Activated naive CD8-positive, alpha-beta T cell treated with anti-CD3 and anti-CD28 coated beads, Interleukin-2, amount 50 U/mL, for 24 hours (primary cell): Measurements from ENCODE around the gene LCORL.

Source experiments
- ATAC-seq: fragments of 150-1000 bp; cut with Tn5 transposase; one replicate; pipeline ENCODE4 v1.10.0; 2021
- DNase-seq: peaks from one replicate; pipeline ENCODE4 v3.0.0; 2021
- H3K27ac Mint-ChIP-seq: one replicate; pipeline ENCODE4 v1.8.0; 2021; ENCODE audit warnings: mild to moderate bottlenecking, mixed read lengths
- H3K27me3 Mint-ChIP-seq: one replicate; pipeline ENCODE4 v1.8.0; 2021; ENCODE audit warnings: mixed read lengths
- H3K36me3 Mint-ChIP-seq: one replicate; pipeline ENCODE4 v1.8.0; 2021; ENCODE audit warnings: low read depth, mixed read lengths
- H3K4me1 Mint-ChIP-seq: one replicate; pipeline ENCODE4 v1.8.0; 2021; ENCODE audit warnings: mixed read lengths
- H3K4me3 Mint-ChIP-seq: one replicate; pipeline ENCODE4 v1.8.0; 2021; ENCODE audit warnings: mild to moderate bottlenecking, moderate library complexity, mixed read lengths
- H3K9me3 Mint-ChIP-seq: one replicate; pipeline ENCODE4 v1.8.0; 2021; ENCODE audit warnings: mixed read lengths

The LCORL gene

DNA sequence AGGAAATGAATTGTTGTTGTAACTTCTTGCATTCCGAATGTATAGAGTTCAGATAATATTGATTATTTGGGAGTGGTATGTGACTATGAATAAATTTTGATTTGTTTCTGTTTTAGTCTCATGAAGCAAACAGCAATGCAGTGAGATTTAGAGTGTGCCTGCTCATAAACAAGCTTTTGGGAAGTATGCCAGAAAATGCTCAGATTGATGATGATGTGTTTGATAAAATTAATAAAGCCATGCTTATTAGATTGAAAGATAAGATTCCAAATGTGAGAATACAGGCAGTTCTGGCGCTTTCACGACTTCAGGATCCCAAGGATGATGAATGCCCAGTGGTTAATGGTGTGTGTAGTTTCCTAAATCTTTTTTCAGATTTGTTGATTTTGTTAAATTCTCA is 208.8 kb downstream of the LCORL start:
- peaks cover 61% of the 10 kb centered on the region for H3K36me3 Mint-ChIP-seq
- peaks cover 35% of the 10 kb centered on the region for H3K4me1 Mint-ChIP-seq

GRCh38 chr4:17812125-17812524 is 209.4 kb downstream of the LCORL start:
- Mint-ChIP-seq H3K36me3 (peaks cover 60% of the 10 kb centered on the region), H3K27ac (peak overlapping the region; percentile 74), H3K27me3 (peaks cover 2% of the 10 kb centered on the region), H3K4me1 (peaks cover 37% of the 10 kb centered on the region), H3K4me3 (peak overlapping the region; percentile 95), H3K9me3 (no peaks in the 10 kb centered on the region)
- no peak for ATAC-seq
- no peak for DNase-seq

More for the DNA sequence above, 208.8 kb downstream of the LCORL start:
- no peak for ATAC-seq
- no peak for DNase-seq
- Mint-ChIP-seq H3K27me3 (peaks cover 2% of the 10 kb centered on the region), H3K9me3 (no peaks in the 10 kb centered on the region), H3K4me3 (peak overlapping the region; percentile 95), H3K27ac (no peak overlapping the region)

GRCh38 chr4:17811078-17811603 is 210.4 kb downstream of the LCORL start:
- Mint-ChIP-seq H3K9me3 (no peaks in the 10 kb centered on the region), H3K4me3 (peak overlapping the region; percentile 95), H3K4me1 (peaks cover 46% of the 10 kb centered on the region), H3K27me3 (peaks cover 2% of the 10 kb centered on the region), H3K27ac (peak overlapping the region; percentile 98), H3K36me3 (peaks cover 53% of the 10 kb centered on the region)
- ATAC-seq = peak; percentile 29
- peak; percentile 36 for DNase-seq

GRCh38 chr4:17810260-17811077 is 211.1 kb downstream of the LCORL start, which contains the start of the genes DCAF16 and NCAPG:
TSS of gene DCAF16 (minus strand) at chr4:17810757. CDS start at chr4:17804141, 6,616 bp downstream.
TSS of gene NCAPG (plus strand) at chr4:17810979. CDS start at chr4:17811078, 99 bp downstream.
- Mint-ChIP-seq H3K4me1 (peaks cover 52% of the 10 kb centered on the region), H3K4me3 (peak within 1 kb of the TSS; percentile 95), H3K9me3 (no peaks in the 10 kb centered on the region), H3K27me3 (peaks cover 2% of the 10 kb centered on the region), H3K36me3 (peaks cover 50% of the 10 kb centered on the region), H3K27ac (peak within 1 kb of the TSS; percentile 98)
- peak; percentile 99 for DNase-seq
- ATAC-seq = peak; percentile 92

DNA sequence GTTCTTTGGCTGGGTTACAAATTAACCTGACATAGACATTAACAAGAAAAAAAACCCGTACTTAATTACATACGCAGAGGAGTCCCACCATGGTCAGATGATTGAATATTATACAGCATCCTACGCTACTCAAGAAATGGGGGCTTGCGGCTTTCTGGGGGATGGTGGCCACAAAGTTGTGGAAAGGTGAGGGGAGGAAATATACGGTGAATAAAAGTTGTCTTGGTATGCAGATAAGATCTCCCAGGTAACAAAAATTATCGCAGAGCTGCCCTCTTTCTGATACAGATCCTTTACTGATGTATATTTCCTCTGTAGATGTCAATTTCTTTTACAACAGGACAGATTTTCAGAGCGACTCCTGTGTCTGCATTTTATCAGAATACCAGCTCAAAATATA is 211.9 kb downstream of the LCORL start:
- Mint-ChIP-seq H3K27ac (peak overlapping the region; percentile 98), H3K36me3 (peaks cover 44% of the 10 kb centered on the region), H3K27me3 (peaks cover 2% of the 10 kb centered on the region), H3K9me3 (no peaks in the 10 kb centered on the region), H3K4me1 (peaks cover 56% of the 10 kb centered on the region), H3K4me3 (peak overlapping the region; percentile 95)
- no peak for ATAC-seq
- DNase-seq = peak; percentile 16

DNA sequence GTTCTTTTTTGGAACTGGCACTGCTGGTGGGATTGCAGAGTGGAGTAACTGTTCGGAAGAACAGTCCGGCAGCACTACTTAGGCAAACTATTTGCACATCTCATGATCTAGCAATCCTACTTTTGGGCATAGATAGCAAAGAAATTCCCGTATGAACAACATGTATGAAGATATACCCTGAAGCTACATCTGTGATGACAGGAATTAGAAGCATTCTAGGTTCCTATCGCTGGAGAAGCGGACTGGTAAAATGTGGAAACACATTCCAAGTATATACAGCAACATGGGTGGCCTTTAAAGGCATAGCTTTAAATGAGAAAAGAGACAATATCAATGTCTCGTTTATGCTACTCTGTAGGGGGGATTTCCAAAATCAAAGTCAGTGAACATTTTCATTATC is 214.1 kb downstream of the LCORL start:
- DNase-seq (no peak), ATAC-seq (no peak)
- H3K36me3 Mint-ChIP-seq = peaks cover 52% of the 10 kb centered on the region
- peaks cover 2% of the 10 kb centered on the region for H3K27me3 Mint-ChIP-seq
- peak overlapping the region; percentile 95 for H3K4me3 Mint-ChIP-seq
- H3K27ac Mint-ChIP-seq = no peak overlapping the region
- H3K9me3 Mint-ChIP-seq = no peaks in the 10 kb centered on the region
- H3K4me1 Mint-ChIP-seq = peaks cover 51% of the 10 kb centered on the region

DNA sequence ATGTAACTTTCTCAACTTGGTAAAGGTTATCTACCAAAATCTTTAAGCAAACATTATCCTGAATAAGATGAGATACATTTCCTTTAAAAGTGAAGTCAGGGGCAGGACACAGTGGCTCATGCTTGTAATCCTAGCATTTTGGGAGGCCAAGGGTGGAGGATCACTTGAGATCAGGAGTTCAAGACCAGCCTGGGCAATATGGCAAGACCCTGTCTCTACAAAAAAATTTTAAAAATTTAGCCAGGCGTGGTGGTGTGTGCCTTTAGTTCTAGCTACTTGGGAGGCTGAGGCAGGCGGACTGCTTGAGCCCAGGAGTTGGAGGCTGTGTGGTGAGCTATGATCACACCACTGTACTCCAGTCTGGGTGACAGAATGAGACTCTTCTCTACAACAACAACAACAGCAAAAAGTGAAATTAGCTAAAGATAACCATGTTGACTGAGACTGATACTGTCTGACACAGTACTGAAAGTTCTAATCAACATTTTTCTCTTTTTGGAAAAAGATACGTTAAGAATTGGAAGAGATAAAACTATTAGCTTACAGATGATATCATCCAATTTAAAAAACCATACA is 215.9 kb downstream of the LCORL start:
- no peak for ATAC-seq
- H3K9me3 Mint-ChIP-seq = no peaks in the 10 kb centered on the region
- H3K27ac Mint-ChIP-seq = peak overlapping the region; percentile 39
- H3K27me3 Mint-ChIP-seq = peaks cover 2% of the 10 kb centered on the region
- H3K36me3 Mint-ChIP-seq = peaks cover 56% of the 10 kb centered on the region
- DNase-seq = no peak
- H3K4me1 Mint-ChIP-seq = peaks cover 43% of the 10 kb centered on the region
- H3K4me3 Mint-ChIP-seq = no peak overlapping the region

- Mint-ChIP-seq H3K4me1 (peaks cover 4% of the 10 kb centered on the region), H3K4me3 (no peak overlapping the region), H3K9me3 (no peaks in the 10 kb centered on the region), H3K27me3 (no peaks in the 10 kb centered on the region), H3K27ac (no peak overlapping the region), H3K36me3 (peaks cover 33% of the 10 kb centered on the region)
- ATAC-seq (no peak), DNase-seq (no peak)
Measured at GRCh38 chr4:17797808-17798207, 223.7 kb downstream of the LCORL start.

- DNase-seq = no peak
- no peak overlapping the region for H3K27ac Mint-ChIP-seq
- H3K36me3 Mint-ChIP-seq = peaks cover 30% of the 10 kb centered on the region
- no peaks in the 10 kb centered on the region for H3K9me3 Mint-ChIP-seq
- H3K4me1 Mint-ChIP-seq = peaks cover 3% of the 10 kb centered on the region
- no peak overlapping the region for H3K4me3 Mint-ChIP-seq
- H3K27me3 Mint-ChIP-seq = no peaks in the 10 kb centered on the region
- ATAC-seq = no peak
Measured at GRCh38 chr4:17794730-17795129, 226.8 kb downstream of the LCORL start.
